NT2/D1 (cell line): ENCODE measurements around the gene TINCR.

Source experiments
- DNase-seq: peaks from one replicate; pipeline ENCODE4 v3.0.0-alpha.2; 2011; ENCODE audit warnings: low read depth, low spot score
- H3K27me3 ChIP-seq: 2 replicates; pipeline ENCODE4 v1.6.0; 2011; ENCODE audit warnings: mild to moderate bottlenecking; ENCODE audit not compliant: insufficient read length, insufficient read depth
- H3K36me3 ChIP-seq: 2 replicates; pipeline ENCODE4 v1.6.1; 2011; ENCODE audit warnings: mild to moderate bottlenecking, low read length, mixed read lengths; ENCODE audit not compliant: insufficient read depth, insufficient read length
- H3K4me1 ChIP-seq: 2 replicates; pipeline ENCODE4 v1.5.1; 2011; ENCODE audit not compliant: insufficient read depth, insufficient read length
- H3K4me3 ChIP-seq: 2 replicates; pipeline ENCODE4 v1.5.1; 2011; ENCODE audit warnings: low read depth; ENCODE audit not compliant: insufficient read length
- H3K9ac ChIP-seq: 2 replicates; pipeline ENCODE4 v1.6.0; 2011; ENCODE audit warnings: low read depth; ENCODE audit not compliant: insufficient read length
- H3K9me3 ChIP-seq: 2 replicates; pipeline ENCODE4 v1.5.1; 2011; ENCODE audit warnings: mild to moderate bottlenecking, low read length; ENCODE audit not compliant: insufficient read depth
- SUZ12 ChIP-seq: IDR thresholded peaks from 2 replicates; pipeline ENCODE4 v1.6.1; 2011; ENCODE audit not compliant: insufficient read length, insufficient read depth; ENCODE audit errors: extremely low read depth
- YY1 ChIP-seq: IDR thresholded peaks from 2 replicates; pipeline ENCODE4 v1.6.1; 2011; ENCODE audit not compliant: insufficient read length, insufficient read depth
- ZNF274 ChIP-seq: IDR thresholded peaks from 2 replicates; pipeline ENCODE4 v1.6.1; 2011; ENCODE audit warnings: mild to moderate bottlenecking, low read depth, low read length

Gene TINCR

GRCh38 chr19:5593343-5594255, 25.8 kb upstream of the TINCR start:
- Histone ChIP-seq H3K9ac (no peak overlapping the region), H3K36me3 (peaks cover 97% of the 10 kb centered on the region), H3K4me3 (no peak overlapping the region), H3K4me1 (peaks cover 14% of the 10 kb centered on the region), H3K9me3 (no peaks in the 10 kb centered on the region), H3K27me3 (no peaks in the 10 kb centered on the region)
- no peak for DNase-seq
- TF ChIP-seq SUZ12 (no peak), YY1 (no peak), ZNF274 (no peak)

- H3K9me3 ChIP-seq = no peaks in the 10 kb centered on the region
- H3K4me3 ChIP-seq = no peak overlapping the region
- H3K4me1 ChIP-seq = peaks cover 14% of the 10 kb centered on the region
- TF ChIP-seq ZNF274 = no peak
- no peak for TF ChIP-seq SUZ12
- no peak for TF ChIP-seq YY1
- H3K27me3 ChIP-seq = no peaks in the 10 kb centered on the region
- no peak overlapping the region for H3K9ac ChIP-seq
- DNase-seq = no peak
- H3K36me3 ChIP-seq = peaks cover 97% of the 10 kb centered on the region
These were observed 25.0 kb upstream of the TINCR start for GRCh38 chr19:5592531-5593342.

- Histone ChIP-seq H3K9ac (no peak overlapping the region), H3K4me3 (no peak overlapping the region), H3K4me1 (peaks cover 16% of the 10 kb centered on the region), H3K9me3 (no peaks in the 10 kb centered on the region), H3K27me3 (no peaks in the 10 kb centered on the region), H3K36me3 (peaks cover 97% of the 10 kb centered on the region)
- TF ChIP-seq ZNF274 (no peak), YY1 (no peak), SUZ12 (no peak)
- no peak for DNase-seq
These were observed 23.7 kb upstream of the TINCR start for GRCh38 chr19:5591476-5591875.

DNA sequence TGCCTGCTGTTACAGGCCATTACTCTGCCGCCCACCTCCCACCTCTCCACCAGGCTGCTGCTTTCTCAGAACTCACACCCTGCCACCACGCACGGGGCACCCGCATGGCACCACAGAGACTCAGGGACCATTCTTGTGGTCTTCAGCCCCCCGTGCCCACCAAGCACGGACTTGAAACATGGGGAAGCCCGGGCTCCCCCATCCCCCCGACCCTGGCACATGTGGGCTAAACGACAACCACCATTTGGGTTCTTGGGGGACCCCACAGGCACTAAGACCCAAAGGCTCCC, 23.1 kb upstream of the TINCR start:
- peaks cover 23% of the 10 kb centered on the region for H3K4me1 ChIP-seq
- TF ChIP-seq YY1 (no peak), SUZ12 (no peak), ZNF274 (no peak)
- H3K27me3 ChIP-seq = no peaks in the 10 kb centered on the region
- DNase-seq = no peak
- H3K9ac ChIP-seq = no peak overlapping the region
- H3K36me3 ChIP-seq = peaks cover 96% of the 10 kb centered on the region
- H3K9me3 ChIP-seq = no peaks in the 10 kb centered on the region
- H3K4me3 ChIP-seq = no peak overlapping the region

- no peak for TF ChIP-seq YY1
- no peak for TF ChIP-seq SUZ12
- no peak for TF ChIP-seq ZNF274
- H3K36me3 ChIP-seq = peaks cover 91% of the 10 kb centered on the region
These were observed 22.6 kb upstream of the TINCR start for GRCh38 chr19:5590151-5590864.

DNA sequence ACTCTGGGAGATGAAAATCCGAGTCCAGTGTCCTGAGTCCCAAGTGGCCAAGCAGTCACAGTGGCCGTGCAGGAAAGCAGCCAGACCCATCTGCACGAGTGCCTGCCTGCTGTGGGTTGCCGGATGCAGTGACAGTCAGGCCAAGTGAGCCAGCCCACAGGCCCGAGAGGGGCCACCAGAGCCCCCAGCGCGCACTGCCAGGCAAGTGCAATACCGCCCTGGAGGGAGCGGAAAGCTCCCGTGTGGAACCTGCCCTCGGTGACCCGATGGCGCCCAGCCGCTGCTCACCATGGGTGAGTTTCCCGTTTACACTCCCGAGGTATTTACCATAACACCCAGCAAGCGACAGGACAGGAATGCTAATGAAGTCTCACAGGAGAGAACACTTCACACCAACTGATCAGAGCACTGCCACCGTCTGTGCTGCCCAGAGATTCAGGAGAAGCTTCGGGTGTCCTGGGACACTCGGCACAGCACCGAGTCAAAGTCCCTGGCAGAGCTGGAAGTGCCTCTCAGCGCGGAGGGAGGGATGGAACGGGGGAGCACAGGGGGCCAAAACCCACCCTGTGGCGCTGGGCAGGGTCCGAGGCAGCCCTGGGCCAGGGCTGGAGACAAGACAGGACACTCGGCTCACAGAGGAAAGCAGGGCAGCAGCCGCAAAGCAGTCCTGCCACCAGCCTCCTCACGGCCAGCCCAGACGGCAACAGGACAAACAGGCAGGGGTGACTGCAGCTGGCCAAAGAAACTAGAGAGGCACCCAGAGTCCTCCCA, 21.3 kb upstream of the TINCR start:
- Histone ChIP-seq H3K27me3 (no peaks in the 10 kb centered on the region), H3K4me1 (peaks cover 30% of the 10 kb centered on the region), H3K4me3 (no peak overlapping the region), H3K36me3 (peaks cover 85% of the 10 kb centered on the region), H3K9ac (no peak overlapping the region), H3K9me3 (no peaks in the 10 kb centered on the region)
- TF ChIP-seq YY1 (no peak), SUZ12 (no peak), ZNF274 (no peak)
- DNase-seq = no peak

More at GRCh38 chr19:5590151-5590864, 22.6 kb upstream of the TINCR start:
- DNase-seq = no peak
- Histone ChIP-seq H3K9ac (no peak overlapping the region), H3K4me1 (peaks cover 28% of the 10 kb centered on the region), H3K4me3 (no peak overlapping the region), H3K9me3 (no peaks in the 10 kb centered on the region), H3K27me3 (no peaks in the 10 kb centered on the region)
